Heart left ventricle (tissue), 16 donors: ENCODE measurements around the gene DNAH1. TPM values are rescaled to one million over a fixed set of nuclear protein-coding genes. Genes with fewer than 3 reads are reported as not detected.
"Not testable (repeated sequence)": the region's sequence is repeated elsewhere in the genome, so short reads cannot be mapped to it uniquely, and the experiment has no call there.

Source experiments
- ATAC-seq, 4 donors: fragments of 200-7000 bp; cut with Tn5 transposase; one replicate each; pipeline ENCODE4 v1.9.1; 2020 to 2022; ENCODE audit warnings: moderate library complexity in 4 of 4, mild to moderate bottlenecking in 3 of 4, moderate number of reproducible peaks in 1 of 4
- DNase-seq, 5 donors: peaks; one replicate each; pipeline ENCODE4 v3.0.0-alpha.2; 2020
- H3K27ac ChIP-seq, 12 donors: fragments of 200-600 bp; sonication (generic) in 4 of 12; one replicate each; pipeline versions ENCODE4 v1.5.0 to v1.8.0; 2016 to 2022; ENCODE audit warnings: mild to moderate bottlenecking in 2 of 12
- H3K27me3 ChIP-seq, 9 donors: fragments of 200-600 bp; sonication (generic) in 2 of 9; one replicate each; pipeline versions ENCODE4 v1.5.1 to v1.8.0; 2016 to 2022; ENCODE audit warnings: mild to moderate bottlenecking in 3 of 9
- H3K36me3 ChIP-seq, 9 donors: fragments of 200-600 bp; sonication (generic) in 2 of 9; one replicate each; pipeline versions ENCODE4 v1.5.0 to v1.8.0; 2018 to 2022; ENCODE audit warnings: mild to moderate bottlenecking in 2 of 9
- H3K4me1 ChIP-seq, 12 donors: fragments of 200-600 bp; sonication (generic) in 4 of 12; one replicate each; pipeline versions ENCODE4 v1.5.0 to v1.8.0; 2016 to 2022; ENCODE audit warnings: mild to moderate bottlenecking in 3 of 12
- H3K4me3 ChIP-seq, 12 donors: fragments of 200-600 bp; sonication (generic) in 4 of 12; one replicate each; pipeline versions ENCODE4 v1.5.0 to v1.8.0; 2017 to 2022; ENCODE audit warnings: mild to moderate bottlenecking in 9 of 12, moderate library complexity in 4 of 12
- H3K9me3 ChIP-seq, 12 donors: fragments of 200-600 bp; sonication (generic) in 4 of 12; one replicate each; pipeline versions ENCODE4 v1.5.0 to v1.8.0; 2016 to 2022; ENCODE audit warnings: mild to moderate bottlenecking in 1 of 12
- CTCF ChIP-seq, 12 donors: fragments of 200-600 bp; sonication (generic) in 4 of 12; IDR thresholded peaks; one replicate each; pipeline versions ENCODE4 v1.5.0 to v1.8.0; 2018 to 2022; ENCODE audit warnings: antibody characterized with exemption in 12 of 12, mild to moderate bottlenecking in 5 of 12
- POLR2A ChIP-seq, 2 donors: fragments of 450-650 bp; IDR thresholded peaks; one replicate each; pipeline ENCODE4 v1.6.1; 2017; ENCODE audit warnings: antibody characterized with exemption in 2 of 2, mild to moderate bottlenecking in 2 of 2, moderate library complexity in 2 of 2
- WGBS, 4 donors: extraction: QIAGEN DNeasy Blood & Tissue Kit in 2 of 4; methylation state at CpG; one replicate each; pipeline versions ENCODE4 v1.1.5 to v1.1.7; 2013 to 2018; 5-methylcytosine and 5-hydroxymethylcytosine counted together
- intact Hi-C, 10 donors: fragments of 100-400 bp; cut with DNase I; formaldehyde crosslinking; loops; one replicate each; pipeline versions ENCODE4 v1.11.1 to v1.14.2; 2022
- long read RNA-seq, 3 donors: library from polyadenylated mRNA; unstranded; transcript quantifications; one replicate each; pipeline ENCODE4 v2.0.0, GENCODE V29; 2020 to 2021
- polyA plus RNA-seq, 2 donors: library from polyadenylated mRNA; stranded (reverse); fragments of 200-250 nt; gene quantifications; one replicate each; pipeline ENCODE4 v1.2.3, GENCODE V29; 2013
- total RNA-seq, 9 donors: library from RNA; depleted of rRNA in 2 of 9; stranded (reverse); fragments of >200 nt in 2 of 9; fragmentation: NEBNext Ultra II Directional in 3 of 9; extraction: Animal tissue kit (Norgen Biotek cat#: 25700) in 3 of 9; gene quantifications; one replicate each; pipeline versions ENCODE4 v1.1.0 to v1.2.4, GENCODE V29; 2016 to 2023
- donor health status: ischemic (EF 13 %, LVEDD 7.1; RV severe dilation, severe dysfunction).
- donor health status: healthy with polysubstance abuse.
- donor health status: DM: no; HTN: yes; CAD: no.
- donor health status: DM: no; HTN: no; CAD: no.
- donor health status: ischemic (EF 25% LVEDD 6.9; RV normal size, moderate dysfunction).
- donor health status: ischemic (EF 25% LVEDD 5.7; RV mildly dilated, moderate dysfunction).
- donor health status: healthy.
- donor health status: DM: yes; HTN: yes; CAD: no.
- donor health status: ischemic (EF 35%, LVEDD 5.7; RV mildly dilated, moderate dysfunction).
- donor health status: nonischemic (EF 11% LVEDD 7.7; RV severe dilation, severe dysfunction).
- donor health status: DM: yes; HTN: yes; CAD: no.
- donor health status: PGD.
- donor health status: ischemic (EF 29% LVEDD 5.4; RV normal size, mild dysfunction).
- donor health status: nonischemic (EF 23%, LVEDD 6.1; RV moderate dilation, normal function).

The DNAH1 gene
- total RNA-seq (1 to 10 TPM in 8 of 9 donors, under 1 TPM in 1; 0.95 to 6.6 (median 2.8) TPM), polyA plus RNA-seq (1 to 10 TPM; 1.2 to 3.8 TPM)
- long read RNA-seq, donor 1, partial matches to known transcripts = 0 of 4 reads
- long read RNA-seq, donor 1, other reads (novel, unspliced or antisense) = 4 of 4 reads
- long read RNA-seq, donor 2, partial matches to known transcripts = 1 of 4 reads
- long read RNA-seq, donor 2, other reads (novel, unspliced or antisense) = 3 of 4 reads
- long read RNA-seq, donor 3 = 0 reads

DNA sequence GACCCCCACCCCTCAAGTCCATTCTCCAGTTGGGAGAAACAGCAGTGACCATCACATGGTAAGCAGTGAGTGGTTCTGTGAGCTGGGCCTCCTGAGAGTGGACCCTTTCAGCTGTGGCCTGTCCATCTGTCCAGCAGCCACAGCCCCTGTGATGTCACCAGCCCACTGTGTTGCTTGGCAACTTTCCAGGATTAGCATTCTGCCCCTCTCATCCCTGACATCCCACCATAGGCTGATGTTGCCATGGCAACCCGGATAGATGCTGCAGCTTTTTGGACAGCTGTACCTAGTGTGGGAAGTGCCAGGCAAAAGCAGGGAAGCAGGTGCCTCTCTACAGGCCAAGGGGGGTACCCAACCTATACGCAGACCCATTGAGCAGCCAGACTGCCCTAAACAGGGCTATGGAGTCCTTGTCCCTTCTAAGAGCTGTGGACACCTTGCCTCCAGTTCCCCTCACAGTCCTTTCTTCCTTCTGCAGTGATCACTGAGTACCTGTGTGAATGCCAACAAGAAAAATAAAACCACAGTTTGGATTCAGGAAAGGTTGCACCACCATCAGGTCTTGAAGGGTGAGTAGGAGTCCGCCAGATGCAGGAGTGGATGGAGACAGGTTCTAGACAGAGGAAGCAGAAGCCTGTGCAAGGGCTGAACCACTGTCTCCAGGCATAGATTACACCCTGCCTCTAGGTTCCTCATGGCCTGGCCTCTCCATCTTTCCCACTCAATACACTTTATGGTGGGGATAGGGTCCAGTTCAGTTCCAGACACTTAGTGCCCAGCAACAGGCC is at the start of gene DNAH1:
Gene DNAH1 (plus strand): TSS at position 343 of the 788 bp plus-strand sequence. CDS start 6,124 bp downstream, outside the sequence.
- intact Hi-C loops = no loop called here
- Histone ChIP-seq H3K4me1 (peaks cover 0 to 38% (median 18%) of the 10 kb centered on the region in 12 donors), H3K36me3 (no peaks in the 10 kb centered on the region), H3K27ac (peak within 1 kb of the TSS in 2 of 12 donors; percentile 30 to 46), H3K27me3 (no peaks in the 10 kb centered on the region), H3K4me3 (peak within 1 kb of the TSS in 7 of 12 donors; percentile 37 to 56 (median 47)), H3K9me3 (no peaks in the 10 kb centered on the region)
- 92 to 97% (median 93%) methylated on average over 3 of the region's 3 CpGs for WGBS, 4 donors
- DNase-seq (peak in 1 of 5 donors; percentile 50), ATAC-seq (no peak)
- TF ChIP-seq CTCF (IDR thresholded peaks at IDR 0.05) (no peak), POLR2A (IDR thresholded peaks at IDR 0.05) (no peak)

DNA sequence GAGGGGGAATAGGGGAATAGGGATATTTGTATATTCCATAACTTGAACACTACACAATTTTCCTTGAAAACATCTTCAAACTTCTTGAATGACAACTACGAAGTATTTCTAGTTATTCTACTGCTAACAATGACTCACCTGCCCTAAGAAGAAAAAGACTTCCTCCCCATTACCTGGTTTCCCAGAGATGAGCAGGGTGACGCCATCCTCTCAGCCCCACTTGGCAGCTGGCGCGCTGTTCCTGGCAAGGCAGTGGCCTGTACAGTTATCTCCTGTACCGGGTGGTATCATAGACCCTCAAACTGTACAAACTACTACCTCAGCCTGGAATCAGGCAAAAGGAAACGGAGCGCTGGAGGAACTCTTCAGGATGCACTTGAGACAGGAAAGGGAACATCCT is 48.1 kb upstream of the DNAH1 start:
- DNase-seq (no peak), ATAC-seq (no peak)
- peak overlapping the region in 1 of 12 donors; percentile 33 for H3K27ac ChIP-seq
- no peak for TF ChIP-seq POLR2A (IDR thresholded peaks at IDR 0.05)
- TF ChIP-seq CTCF (IDR thresholded peaks at IDR 0.05) = no peak
- no peaks in the 10 kb centered on the region for H3K9me3 ChIP-seq
- no peaks in the 10 kb centered on the region for H3K27me3 ChIP-seq
- WGBS, 4 donors = 57 to 71% (median 70%) methylated on average over 7 of the region's 7 CpGs
- intact Hi-C loops = no loop called here
- peaks cover 3 to 61% (median 43%) of the 10 kb centered on the region in 12 donors for H3K4me1 ChIP-seq
- no peak overlapping the region for H3K4me3 ChIP-seq
- peaks cover 0 to 99% (median 81%) of the 10 kb centered on the region in 9 donors for H3K36me3 ChIP-seq

DNA sequence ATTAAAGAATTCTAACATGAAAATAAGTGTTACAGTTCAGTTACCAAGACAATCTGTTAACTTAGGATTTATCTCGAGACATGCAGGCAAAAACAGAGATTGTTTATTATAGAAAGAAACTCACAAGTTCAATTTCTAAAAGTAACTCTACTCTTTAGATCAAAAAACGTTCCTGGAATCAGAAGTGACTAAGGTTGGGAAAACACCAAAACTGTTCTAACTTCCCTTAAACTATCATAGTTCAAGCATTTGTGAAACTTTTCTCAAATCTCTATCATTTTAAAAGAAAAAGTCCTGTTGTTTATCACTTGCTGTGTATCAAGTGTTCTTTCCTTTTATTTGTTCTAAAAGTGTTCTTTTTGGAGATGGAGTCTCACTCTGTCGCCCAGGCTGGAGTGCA is 46.3 kb upstream of the DNAH1 start:
- DNase-seq (no peak), ATAC-seq (no peak)
- no peaks in the 10 kb centered on the region for H3K9me3 ChIP-seq
- intact Hi-C loops = loop anchor here in 2 of 10 donors (5.0 kb wide), 2 partner anchors 32 to 272 kb away; partner anchors contain the start of genes RPL29 (in 1 of the 2) and TWF2 (in 1 of the 2)
- peaks cover 0 to 98% (median 77%) of the 10 kb centered on the region in 9 donors for H3K36me3 ChIP-seq
- no peaks in the 10 kb centered on the region for H3K27me3 ChIP-seq
- peaks cover 3 to 74% (median 59%) of the 10 kb centered on the region in 12 donors for H3K4me1 ChIP-seq
- H3K27ac ChIP-seq = peak overlapping the region; percentile 1 to 94 (median 40)
- 47 to 58% (median 55%) methylated on average over 3 of the region's 3 CpGs for WGBS, 4 donors
- no peak for TF ChIP-seq CTCF (IDR thresholded peaks at IDR 0.05)
- TF ChIP-seq POLR2A (IDR thresholded peaks at IDR 0.05) = no peak
- no peak overlapping the region for H3K4me3 ChIP-seq

GRCh38 chr3:52270252-52270754 is 45.8 kb upstream of the DNAH1 start:
- DNase-seq = no peak

DNA sequence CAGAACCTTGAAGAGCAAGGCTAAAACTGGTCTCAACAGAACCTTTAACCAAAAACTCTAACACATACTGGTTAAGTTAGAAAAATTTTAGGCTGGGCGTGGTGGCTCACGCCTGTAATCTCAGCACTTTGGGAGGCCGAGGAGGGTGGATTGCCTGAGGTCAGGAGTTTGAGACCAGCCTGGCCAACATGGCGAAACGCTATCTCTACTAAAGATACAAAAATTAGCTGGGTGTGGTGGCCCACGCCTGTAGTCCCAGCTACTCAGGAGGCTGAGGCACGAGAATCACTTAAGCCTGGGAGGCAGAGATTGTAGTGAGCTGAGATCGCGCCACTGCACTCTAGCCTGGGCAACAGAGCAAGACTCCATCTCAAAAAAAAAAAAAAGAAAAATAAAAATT is 43.9 kb upstream of the DNAH1 start:
- H3K27ac ChIP-seq = peak overlapping the region in 1 of 12 donors; percentile 94
- not testable (repeated sequence) for H3K9me3 ChIP-seq, H3K27me3 ChIP-seq, DNase-seq, ATAC-seq
- H3K4me1 ChIP-seq = peaks cover 3 to 98% (median 83%) of the 10 kb centered on the region in 12 donors
- H3K4me3 ChIP-seq = peak overlapping the region in 1 of 12 donors; percentile 35
- 89 to 95% (median 94%) methylated on average over 9 of the region's 9 CpGs for WGBS, 4 donors
- intact Hi-C loops = loop anchor here in 2 of 10 donors (5.0 kb wide), 2 partner anchors 35 to 275 kb away; partner anchors contain the start of genes RPL29 (in 1 of the 2) and TWF2 (in 1 of the 2)
- H3K36me3 ChIP-seq = peaks cover 0 to 81% (median 55%) of the 10 kb centered on the region in 9 donors

More at GRCh38 chr3:52270252-52270754, 45.8 kb upstream of the DNAH1 start:
- intact Hi-C loops = loop anchor here in 2 of 10 donors (5.0 kb wide), 2 partner anchors 33 to 273 kb away; partner anchors contain the start of genes RPL29 (in 1 of the 2) and TWF2 (in 1 of the 2)
- TF ChIP-seq CTCF (IDR thresholded peaks at IDR 0.05) (no peak), POLR2A (IDR thresholded peaks at IDR 0.05) (no peak)
- Histone ChIP-seq H3K36me3 (peaks cover 0 to 98% (median 73%) of the 10 kb centered on the region in 9 donors), H3K9me3 (no peaks in the 10 kb centered on the region), H3K4me1 (peaks cover 3 to 79% (median 64%) of the 10 kb centered on the region in 12 donors), H3K27ac (peak overlapping the region; percentile 1 to 94 (median 40)), H3K27me3 (no peaks in the 10 kb centered on the region), H3K4me3 (peak overlapping the region in 1 of 12 donors; percentile 35)
- 32 to 48% (median 41%) methylated on average over 9 of the region's 9 CpGs for WGBS, 4 donors
- ATAC-seq = peak in 3 of 4 donors; percentile 11 to 40 (median 40)
